Activated CD4-positive, alpha-beta T cell treated with anti-CD3 and anti-CD28 coated beads, Interleukin-2, amount 10 ng/mL, durations not matched to agents 7 days and 5 days (primary cell): Measurements from ENCODE around the gene EGLN3. TPM values are rescaled to one million over a fixed set of nuclear protein-coding genes. Genes with fewer than 3 reads are reported as not detected.
A peak's percentile ranks its signal among the peaks of the same experiment; 100 is the strongest.

ENCODE experiments used
- CTCF ChIA-PET: fragments of 350-600 bp; sonication (Branson Sonifier 250); formaldehyde crosslinking; loops from one replicate; lab custom pipeline; 2021; ENCODE audit warnings: antibody characterized with exemption; lab: Charles Lee
- POLR2A ChIA-PET: fragments of 350-600 bp; sonication (Branson Sonifier 250); formaldehyde crosslinking; loops from one replicate; lab custom pipeline; 2021; ENCODE audit warnings: antibody characterized with exemption; lab: Charles Lee
- DNase-seq: peaks from one replicate; pipeline ENCODE4 v3.0.0-alpha.2; 2020
- H3K27ac Mint-ChIP-seq: one replicate; pipeline ENCODE4 v1.8.0; 2021; ENCODE audit warnings: mild to moderate bottlenecking, moderate library complexity, mixed read lengths
- H3K27me3 Mint-ChIP-seq: one replicate; pipeline ENCODE4 v1.8.0; 2021; ENCODE audit warnings: mixed read lengths
- H3K36me3 Mint-ChIP-seq: one replicate; pipeline ENCODE4 v1.8.0; 2021; ENCODE audit warnings: low read depth, mixed read lengths
- H3K4me1 Mint-ChIP-seq: one replicate; pipeline ENCODE4 v1.8.0; 2021; ENCODE audit warnings: mixed read lengths
- H3K4me3 Mint-ChIP-seq: one replicate; pipeline ENCODE4 v1.8.0; 2021; ENCODE audit warnings: mild to moderate bottlenecking, moderate library complexity, mixed read lengths
- H3K9me3 Mint-ChIP-seq: one replicate; pipeline ENCODE4 v1.8.0; 2021; ENCODE audit warnings: mixed read lengths
- total RNA-seq, 2 experiments: library from RNA; stranded (reverse); gene quantifications; one replicate each; pipeline ENCODE4 v1.2.3, GENCODE V29; 2021

Gene EGLN3
- total RNA-seq, 2 experiments from 2014 or later, result 18.2 to 18.6 TPM

DNA sequence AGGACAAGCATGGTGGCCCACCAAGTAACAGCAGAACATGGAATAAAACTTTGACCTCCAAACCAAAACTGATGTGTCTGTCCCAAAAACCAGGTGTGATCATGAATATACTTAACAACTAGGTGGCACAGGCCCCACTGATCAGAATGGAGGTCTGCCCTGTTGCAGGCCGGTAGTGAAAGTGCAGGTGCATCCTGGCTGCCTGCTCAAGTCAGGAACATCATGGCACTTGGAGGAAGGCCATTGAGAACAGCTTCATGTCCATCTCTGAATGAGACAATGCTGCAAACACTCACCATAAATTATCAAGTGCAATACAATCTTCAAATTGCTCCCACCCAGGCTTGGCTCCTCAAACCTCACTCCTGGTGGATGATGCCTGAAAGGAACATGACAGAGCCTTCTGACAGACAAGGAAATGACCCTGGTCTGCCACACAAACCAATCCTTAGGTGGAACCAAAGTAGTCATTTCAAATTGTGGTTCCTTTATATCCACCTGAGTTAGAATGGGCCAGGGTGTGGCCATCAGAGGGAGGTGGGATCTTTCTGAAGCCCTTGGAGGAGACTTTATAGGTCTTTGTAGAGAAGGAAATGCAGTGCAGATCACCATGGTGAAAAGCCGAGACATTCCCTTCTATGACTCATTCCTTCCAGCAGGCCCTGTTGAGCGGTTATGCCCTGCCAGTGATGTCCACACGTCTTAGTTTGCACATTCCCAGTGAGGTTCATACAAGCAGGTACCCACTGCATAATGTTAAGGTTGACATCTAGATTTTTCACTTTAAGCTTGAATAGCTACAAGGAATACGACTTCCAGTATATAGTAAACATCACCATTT is 36.0 kb downstream of the EGLN3 start:
- peaks cover 2% of the 10 kb centered on the region for H3K36me3 Mint-ChIP-seq
- H3K9me3 Mint-ChIP-seq, result peaks cover 3% of the 10 kb centered on the region
- POLR2A ChIA-PET, result no interaction called here
- H3K4me3 Mint-ChIP-seq, result no peak overlapping the region
- DNase-seq, result no peak
- CTCF ChIA-PET, result no interaction called here
- H3K4me1 Mint-ChIP-seq, result peaks cover 10% of the 10 kb centered on the region
- peaks cover 3% of the 10 kb centered on the region for H3K27me3 Mint-ChIP-seq
- H3K27ac Mint-ChIP-seq, result no peak overlapping the region

GRCh38 chr14:33911046-33911445 is 39.8 kb downstream of the EGLN3 start:
- Mint-ChIP-seq H3K27me3 (peaks cover 25% of the 10 kb centered on the region), H3K9me3 (peaks cover 3% of the 10 kb centered on the region), H3K36me3 (no peaks in the 10 kb centered on the region), H3K4me1 (peaks cover 2% of the 10 kb centered on the region), H3K27ac (no peak overlapping the region), H3K4me3 (no peak overlapping the region)
- ChIA-PET CTCF (interaction anchor here (0.6 to 1.2 kb wide), 3 partner anchors 26 to 311 kb away, joined by 3 to 7 read pairs (median 3); no protein-coding TSS in a partner anchor), POLR2A (interaction anchor here (0.6 kb wide), 1 partner anchor 41 kb away, joined by 3 read pairs; no protein-coding TSS in a partner anchor)
- no peak for DNase-seq

- no peak overlapping the region for H3K4me3 Mint-ChIP-seq
- POLR2A ChIA-PET, result no interaction called here
- H3K27me3 Mint-ChIP-seq, result peaks cover 27% of the 10 kb centered on the region
- no peak for DNase-seq
- H3K9me3 Mint-ChIP-seq, result peaks cover 2% of the 10 kb centered on the region
- no peaks in the 10 kb centered on the region for H3K4me1 Mint-ChIP-seq
- CTCF ChIA-PET, result interaction anchor here (0.6 to 1.2 kb wide), 4 partner anchors 9 to 312 kb away, joined by 3 to 7 read pairs (median 4); no protein-coding TSS in a partner anchor
- no peak overlapping the region for H3K27ac Mint-ChIP-seq
- H3K36me3 Mint-ChIP-seq, result no peaks in the 10 kb centered on the region
Observed at GRCh38 chr14:33910435-33910834, 40.4 kb downstream of the EGLN3 start.

DNA sequence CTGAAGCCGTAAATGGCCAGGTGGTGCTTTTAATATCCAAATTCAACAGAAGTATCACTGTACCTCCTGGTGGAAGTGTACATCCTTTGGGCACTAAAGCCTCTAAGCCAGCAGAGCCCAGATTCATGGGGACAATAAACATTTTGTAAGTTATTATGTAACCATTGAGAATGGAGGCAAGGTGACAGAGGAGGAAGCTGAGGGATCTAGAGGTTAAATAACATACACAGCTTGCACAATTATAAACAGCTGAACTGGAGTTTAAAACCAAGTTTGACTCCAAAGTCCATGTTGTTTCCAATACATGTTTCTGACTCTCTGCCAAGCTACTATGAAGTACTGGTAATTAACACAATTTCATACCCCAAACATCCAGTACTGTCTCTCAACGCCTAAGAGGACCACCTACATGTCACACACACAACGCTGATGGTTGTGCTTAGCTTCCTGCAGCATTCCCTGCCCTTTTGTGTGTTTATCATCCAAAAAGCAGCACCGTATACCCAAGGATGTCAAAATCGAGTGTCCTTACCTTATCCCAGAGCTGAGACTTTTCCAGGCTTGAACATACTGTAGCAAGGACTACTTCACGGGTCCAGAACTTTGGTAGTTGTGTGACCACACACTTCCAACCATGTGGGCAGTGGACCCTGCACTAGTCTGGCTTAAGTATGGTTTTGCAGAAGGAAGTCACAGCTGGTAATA is 41.3 kb downstream of the EGLN3 start:
- CTCF ChIA-PET, result interaction anchor here (1.6 kb wide), 1 partner anchor 19 kb away, joined by 3 read pairs; no protein-coding TSS in a partner anchor
- DNase-seq, result no peak
- no peak overlapping the region for H3K4me3 Mint-ChIP-seq
- H3K9me3 Mint-ChIP-seq, result peaks cover 2% of the 10 kb centered on the region
- no peaks in the 10 kb centered on the region for H3K4me1 Mint-ChIP-seq
- H3K27me3 Mint-ChIP-seq, result peaks cover 36% of the 10 kb centered on the region
- H3K27ac Mint-ChIP-seq, result peak overlapping the region; percentile 11
- POLR2A ChIA-PET, result no interaction called here
- H3K36me3 Mint-ChIP-seq, result no peaks in the 10 kb centered on the region

GRCh38 chr14:33908540-33909223 is 42.2 kb downstream of the EGLN3 start:
- Mint-ChIP-seq H3K27me3 (peaks cover 41% of the 10 kb centered on the region), H3K27ac (no peak overlapping the region), H3K9me3 (peaks cover 2% of the 10 kb centered on the region), H3K4me1 (no peaks in the 10 kb centered on the region), H3K4me3 (no peak overlapping the region), H3K36me3 (no peaks in the 10 kb centered on the region)
- CTCF ChIA-PET, result interaction anchor here (1.6 kb wide), 1 partner anchor 20 kb away, joined by 3 read pairs; no protein-coding TSS in a partner anchor
- POLR2A ChIA-PET, result no interaction called here
- DNase-seq, result no peak

DNA sequence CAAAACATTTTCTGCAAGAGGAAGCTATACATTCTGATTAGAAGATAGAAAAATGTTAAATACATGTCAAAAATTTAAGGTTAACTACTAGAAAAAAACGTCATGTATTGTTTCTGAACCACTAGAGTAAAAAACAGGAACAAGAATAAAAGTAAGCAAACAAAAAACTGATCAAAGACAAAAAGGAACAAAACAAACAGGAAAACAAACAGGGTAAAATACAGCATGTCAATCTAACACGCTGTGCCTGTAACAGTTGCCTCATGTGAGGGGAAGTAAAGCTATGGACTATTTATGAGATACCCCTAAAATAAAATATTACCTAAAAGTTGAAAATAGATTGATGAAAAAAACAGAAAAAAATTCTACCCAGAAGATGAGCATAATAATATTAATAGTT is 43.9 kb downstream of the EGLN3 start:
- Mint-ChIP-seq H3K9me3 (peaks cover 2% of the 10 kb centered on the region), H3K36me3 (peaks cover 2% of the 10 kb centered on the region), H3K27ac (no peak overlapping the region), H3K27me3 (peaks cover 49% of the 10 kb centered on the region), H3K4me3 (no peak overlapping the region), H3K4me1 (peaks cover 6% of the 10 kb centered on the region)
- CTCF ChIA-PET, result no interaction called here
- POLR2A ChIA-PET, result no interaction called here
- DNase-seq, result no peak

GRCh38 chr14:33904609-33905008 is 46.3 kb downstream of the EGLN3 start:
- no peak overlapping the region for H3K27ac Mint-ChIP-seq
- H3K27me3 Mint-ChIP-seq, result peaks cover 50% of the 10 kb centered on the region
- POLR2A ChIA-PET, result no interaction called here
- peaks cover 2% of the 10 kb centered on the region for H3K36me3 Mint-ChIP-seq
- DNase-seq, result no peak
- peaks cover 6% of the 10 kb centered on the region for H3K4me1 Mint-ChIP-seq
- H3K4me3 Mint-ChIP-seq, result no peak overlapping the region
- CTCF ChIA-PET, result no interaction called here
- H3K9me3 Mint-ChIP-seq, result peaks cover 2% of the 10 kb centered on the region

- Mint-ChIP-seq H3K27me3 (peaks cover 42% of the 10 kb centered on the region), H3K4me3 (no peak overlapping the region), H3K9me3 (no peaks in the 10 kb centered on the region), H3K4me1 (peaks cover 6% of the 10 kb centered on the region), H3K36me3 (peaks cover 2% of the 10 kb centered on the region), H3K27ac (no peak overlapping the region)
- ChIA-PET POLR2A (no interaction called here), CTCF (no interaction called here)
- no peak for DNase-seq
Observed at GRCh38 chr14:33903369-33903768, 47.5 kb downstream of the EGLN3 start.

DNA sequence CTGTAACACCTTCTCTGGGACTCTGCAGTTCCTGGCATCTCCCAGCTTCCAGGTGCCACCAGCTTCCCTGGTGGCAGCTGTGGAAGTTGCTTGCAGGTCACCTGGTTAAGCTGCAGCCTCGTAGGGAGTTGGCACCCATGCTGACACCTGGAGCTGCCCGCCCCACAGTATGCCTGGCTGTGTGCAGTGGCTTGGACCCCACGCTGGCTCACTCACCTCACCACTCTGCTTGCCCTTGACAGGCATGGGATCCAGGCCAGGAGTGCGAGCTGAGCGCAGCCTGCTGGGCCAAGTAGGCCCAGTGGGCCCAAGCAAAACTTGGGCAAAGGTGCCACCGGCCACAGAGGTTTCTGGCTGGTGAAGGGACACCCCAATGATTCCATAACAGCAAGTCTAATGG is 48.5 kb downstream of the EGLN3 start:
- no peak for DNase-seq
- Mint-ChIP-seq H3K27me3 (peaks cover 40% of the 10 kb centered on the region), H3K4me3 (no peak overlapping the region), H3K36me3 (peaks cover 2% of the 10 kb centered on the region), H3K4me1 (peaks cover 6% of the 10 kb centered on the region), H3K9me3 (no peaks in the 10 kb centered on the region), H3K27ac (no peak overlapping the region)
- ChIA-PET CTCF (interaction anchor here (1.3 kb wide), 1 partner anchor 8 kb away, joined by 4 read pairs; no protein-coding TSS in a partner anchor), POLR2A (no interaction called here)

GRCh38 chr14:33901426-33902155 is 49.3 kb downstream of the EGLN3 start:
- POLR2A ChIA-PET, result no interaction called here
- H3K27ac Mint-ChIP-seq, result no peak overlapping the region
- no peak for DNase-seq
- H3K36me3 Mint-ChIP-seq, result peaks cover 2% of the 10 kb centered on the region
- no peaks in the 10 kb centered on the region for H3K9me3 Mint-ChIP-seq
- H3K27me3 Mint-ChIP-seq, result peaks cover 35% of the 10 kb centered on the region
- CTCF ChIA-PET, result interaction anchor here (0.5 to 1.3 kb wide), 2 partner anchors 9 to 18 kb away, joined by 3 to 4 read pairs; no protein-coding TSS in a partner anchor
- H3K4me3 Mint-ChIP-seq, result no peak overlapping the region
- H3K4me1 Mint-ChIP-seq, result peaks cover 6% of the 10 kb centered on the region

DNA sequence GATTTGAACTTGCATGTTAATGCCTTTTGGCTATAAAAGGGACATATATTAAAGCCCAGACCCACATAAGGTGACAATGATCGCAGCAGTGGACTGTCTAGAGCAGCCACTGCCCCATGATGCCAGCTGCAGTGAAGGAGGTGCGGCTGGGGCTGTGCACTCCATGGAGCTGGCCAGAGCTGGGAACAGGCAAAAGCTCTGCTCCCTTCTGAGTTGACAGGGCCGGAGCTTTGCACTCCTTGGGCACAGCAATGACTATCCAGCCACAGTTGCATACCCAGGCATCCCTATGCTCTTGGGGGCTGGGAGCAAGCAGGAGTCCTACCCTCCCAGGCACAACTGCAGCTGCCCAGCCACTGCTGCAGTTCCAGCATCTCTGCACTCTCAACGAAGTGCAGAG is 50.2 kb downstream of the EGLN3 start:
- Mint-ChIP-seq H3K27me3 (peaks cover 30% of the 10 kb centered on the region), H3K36me3 (peaks cover 2% of the 10 kb centered on the region), H3K9me3 (no peaks in the 10 kb centered on the region), H3K4me3 (no peak overlapping the region), H3K27ac (no peak overlapping the region), H3K4me1 (peaks cover 6% of the 10 kb centered on the region)
- ChIA-PET CTCF (no interaction called here), POLR2A (no interaction called here)
- no peak for DNase-seq

GRCh38 chr14:33899723-33900341 is 51.0 kb downstream of the EGLN3 start:
- H3K4me3 Mint-ChIP-seq, result no peak overlapping the region
- CTCF ChIA-PET, result no interaction called here
- H3K9me3 Mint-ChIP-seq, result peaks cover 5% of the 10 kb centered on the region

More at GRCh38 chr14:33899723-33900341, 51.0 kb downstream of the EGLN3 start:
- Mint-ChIP-seq H3K27ac (no peak overlapping the region), H3K36me3 (peaks cover 2% of the 10 kb centered on the region), H3K4me1 (peaks cover 6% of the 10 kb centered on the region), H3K27me3 (peaks cover 24% of the 10 kb centered on the region)
- DNase-seq, result no peak
- POLR2A ChIA-PET, result interaction anchor here (0.7 kb wide), 1 partner anchor 14 kb away, joined by 10 read pairs; no protein-coding TSS in a partner anchor
